Naive B cell (primary cell): Measurements from ENCODE around the gene PIK3R5. TPM values are rescaled to one million over a fixed set of nuclear protein-coding genes. Genes with fewer than 3 reads are reported as not detected.

Experiments
- ATAC-seq, 2 donors: fragments of 150-1000 bp; cut with Tn5 transposase; 2 replicates each; pipeline ENCODE4 v1.10.0; 2021; ENCODE audit warnings: low read depth in 2 of 2, mild to moderate bottlenecking in 2 of 2, moderate library complexity in 2 of 2
- DNase-seq: peaks from one replicate; pipeline ENCODE4 v3.0.0; 2022
- H3K27ac Mint-ChIP-seq, 6 donors: one replicate each; pipeline ENCODE4 v1.8.0; 2020 to 2022; ENCODE audit warnings: mild to moderate bottlenecking in 6 of 6, mixed read lengths in 6 of 6, moderate library complexity in 5 of 6, inconsistent platforms in 2 of 6
- H3K27me3 Mint-ChIP-seq, 3 donors: one replicate each; pipeline ENCODE4 v1.8.0; 2021 to 2022; ENCODE audit warnings: mixed read lengths in 3 of 3, mild to moderate bottlenecking in 1 of 3
- H3K36me3 Mint-ChIP-seq, 2 donors: one replicate each; pipeline ENCODE4 v1.8.0; 2020 to 2022; ENCODE audit warnings: mixed read lengths in 2 of 2, inconsistent platforms in 1 of 2, mild to moderate bottlenecking in 1 of 2
- H3K4me1 Mint-ChIP-seq, 3 donors: one replicate each; pipeline ENCODE4 v1.8.0; 2020 to 2022; ENCODE audit warnings: mixed read lengths in 3 of 3, inconsistent platforms in 1 of 3, mild to moderate bottlenecking in 1 of 3, moderate library complexity in 1 of 3
- H3K4me3 Mint-ChIP-seq, 8 donors: one replicate each; pipeline ENCODE4 v1.8.0; 2020 to 2022; ENCODE audit warnings: mild to moderate bottlenecking in 8 of 8, mixed read lengths in 8 of 8, moderate library complexity in 8 of 8, inconsistent platforms in 2 of 8
- H3K9me3 Mint-ChIP-seq, 7 donors: one replicate each; pipeline ENCODE4 v1.8.0; 2020 to 2022; ENCODE audit warnings: mixed read lengths in 7 of 7, mild to moderate bottlenecking in 5 of 7, inconsistent platforms in 2 of 7, moderate library complexity in 1 of 7
- polyA plus RNA-seq, 6 donors: library from polyadenylated mRNA; unstranded; fragments of 300-500 nt; fragmentation: Illumina TruSeq; gene quantifications; one replicate each; pipeline ENCODE4 v1.2.3, GENCODE V29; 2021; ENCODE audit warnings: low read depth in 6 of 6

The PIK3R5 gene
- polyA plus RNA-seq, 6 donors from 2014 or later, result 9.7 to 24.8 (median 11.7) TPM

- peak overlapping the region in 2 of 8 donors; percentile 10 to 44 for H3K4me3 Mint-ChIP-seq
- DNase-seq, result no peak
- H3K27ac Mint-ChIP-seq, result peak overlapping the region in 3 of 6 donors; percentile 20 to 30 (median 27)
- H3K36me3 Mint-ChIP-seq, result peaks cover 20 to 25% of the 10 kb centered on the region in 2 donors
- peaks cover 29 to 38% (median 37%) of the 10 kb centered on the region in 3 donors for H3K4me1 Mint-ChIP-seq
- no peaks in the 10 kb centered on the region for H3K9me3 Mint-ChIP-seq
- no peak for ATAC-seq
- H3K27me3 Mint-ChIP-seq, result no peaks in the 10 kb centered on the region
These were observed 55.8 kb downstream of the PIK3R5 start for GRCh38 chr17:8909586-8910270.

DNA sequence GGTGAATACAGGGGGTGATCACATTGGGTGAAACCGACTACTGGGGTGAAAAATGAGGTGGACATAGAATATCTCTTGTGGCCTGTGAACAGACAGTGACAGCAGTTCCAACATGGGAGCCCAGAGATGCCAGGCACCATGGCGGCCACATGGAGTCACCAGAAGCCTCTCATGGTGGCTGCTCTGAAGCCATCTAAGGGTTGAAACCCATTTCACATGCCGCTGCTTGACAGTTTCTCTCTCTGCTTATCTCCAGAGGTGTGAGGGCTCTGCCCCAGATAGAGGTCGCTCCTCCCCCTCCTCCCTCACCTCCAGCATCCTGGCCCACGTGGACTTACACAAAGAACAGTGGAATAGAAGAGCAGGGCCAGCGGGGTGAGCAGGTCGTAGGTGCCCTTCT, 60.2 kb downstream of the PIK3R5 start:
- no peaks in the 10 kb centered on the region for H3K9me3 Mint-ChIP-seq
- DNase-seq (no peak), ATAC-seq (no peak)
- peaks cover 23 to 30% (median 24%) of the 10 kb centered on the region in 3 donors for H3K4me1 Mint-ChIP-seq
- peaks cover 27 to 35% of the 10 kb centered on the region in 2 donors for H3K36me3 Mint-ChIP-seq
- no peak overlapping the region for H3K4me3 Mint-ChIP-seq
- peak overlapping the region in 2 of 6 donors; percentile 47 to 60 for H3K27ac Mint-ChIP-seq
- no peaks in the 10 kb centered on the region for H3K27me3 Mint-ChIP-seq

- Mint-ChIP-seq H3K27me3 (no peaks in the 10 kb centered on the region), H3K27ac (peak overlapping the region in 3 of 6 donors; percentile 65 to 79 (median 67)), H3K4me1 (peaks cover 26 to 30% (median 27%) of the 10 kb centered on the region in 3 donors), H3K36me3 (peaks cover 27 to 35% of the 10 kb centered on the region in 2 donors), H3K4me3 (no peak overlapping the region), H3K9me3 (no peaks in the 10 kb centered on the region)
- no peak for DNase-seq
- no peak for ATAC-seq
These were observed 60.8 kb downstream of the PIK3R5 start for GRCh38 chr17:8904686-8905085.

DNA sequence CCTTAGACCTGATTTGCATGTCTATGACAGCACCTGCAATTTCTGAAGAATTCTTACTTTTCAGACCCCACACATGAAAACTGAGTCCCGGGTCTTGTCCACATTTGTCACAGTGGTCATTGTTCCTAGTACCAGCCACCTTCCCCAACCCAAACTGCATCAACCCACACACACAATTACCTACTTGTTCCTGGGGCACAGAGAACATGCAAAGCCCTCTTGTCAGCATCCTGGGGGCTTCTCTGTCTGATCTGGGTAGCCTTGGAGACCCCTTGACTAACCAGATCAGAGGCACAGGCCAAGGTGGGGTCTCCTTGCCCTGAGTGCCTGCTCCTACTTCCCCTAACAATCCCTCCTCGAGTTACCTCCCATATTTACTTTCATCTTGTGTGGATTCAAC, 61.3 kb downstream of the PIK3R5 start:
- H3K27ac Mint-ChIP-seq, result peak overlapping the region in 2 of 6 donors; percentile 26 to 67
- no peak overlapping the region for H3K4me3 Mint-ChIP-seq
- peaks cover 29 to 33% (median 29%) of the 10 kb centered on the region in 3 donors for H3K4me1 Mint-ChIP-seq
- no peaks in the 10 kb centered on the region for H3K9me3 Mint-ChIP-seq
- no peak for DNase-seq
- no peaks in the 10 kb centered on the region for H3K27me3 Mint-ChIP-seq
- H3K36me3 Mint-ChIP-seq, result peaks cover 27 to 35% of the 10 kb centered on the region in 2 donors
- ATAC-seq, result no peak

DNA sequence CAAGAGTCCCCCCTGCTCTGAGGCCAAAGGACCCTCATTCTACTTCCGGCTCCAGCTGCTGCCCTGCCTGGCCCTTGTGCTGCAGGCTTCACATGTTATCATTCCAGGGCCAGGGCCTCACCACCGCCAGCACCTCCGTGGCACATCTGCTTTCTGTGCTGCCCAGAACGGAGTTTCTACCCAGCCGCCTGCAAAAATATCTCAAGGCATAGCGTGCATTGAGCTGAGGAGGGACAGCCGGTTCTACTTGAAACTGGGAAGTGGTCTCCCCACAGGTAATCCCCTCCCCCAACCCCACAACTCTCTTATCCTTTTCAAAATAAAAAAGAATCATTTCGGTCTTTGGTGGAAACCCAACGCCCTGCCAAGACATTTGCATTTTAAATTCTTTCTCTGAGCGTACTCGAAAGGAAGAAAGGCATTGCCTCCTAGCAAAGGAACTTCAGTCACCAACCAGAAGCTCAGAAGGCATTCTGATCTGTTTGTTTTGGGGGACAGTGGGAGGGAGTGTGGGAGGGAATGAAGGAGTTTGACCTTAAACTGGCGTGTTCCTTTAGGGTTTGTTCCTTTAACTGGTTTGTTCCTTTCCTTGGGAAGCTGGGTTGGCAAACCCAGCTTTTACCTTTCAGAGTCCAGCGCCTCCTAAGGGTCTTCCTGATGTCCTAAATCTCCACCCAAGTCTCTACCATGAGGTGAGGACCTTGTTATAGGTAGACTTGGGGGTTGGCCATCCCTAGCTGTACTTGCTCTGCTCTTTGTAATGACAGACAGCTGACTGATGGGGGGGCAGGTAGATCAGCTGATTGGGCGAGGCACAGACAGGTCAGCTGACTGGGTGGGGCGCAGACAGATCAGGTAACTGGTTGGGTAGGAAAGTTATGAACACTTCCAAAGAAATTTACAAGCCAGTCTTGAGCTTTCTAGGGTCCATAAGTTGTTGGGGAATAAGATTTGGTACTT, 64.6 kb downstream of the PIK3R5 start:
- peaks cover 20 to 27% of the 10 kb centered on the region in 2 donors for H3K36me3 Mint-ChIP-seq
- DNase-seq, result peak; percentile 35
- H3K27ac Mint-ChIP-seq, result peak overlapping the region; percentile 68 to 96 (median 93)
- H3K4me1 Mint-ChIP-seq, result peaks cover 52 to 59% (median 57%) of the 10 kb centered on the region in 3 donors
- H3K27me3 Mint-ChIP-seq, result no peaks in the 10 kb centered on the region
- H3K9me3 Mint-ChIP-seq, result no peaks in the 10 kb centered on the region
- peak; percentile 5 to 6 for ATAC-seq
- H3K4me3 Mint-ChIP-seq, result peak overlapping the region; percentile 10 to 78 (median 53)

GRCh38 chr17:8900207-8900606, 65.3 kb downstream of the PIK3R5 start:
- Mint-ChIP-seq H3K9me3 (no peaks in the 10 kb centered on the region), H3K27ac (peak overlapping the region in 5 of 6 donors; percentile 68 to 96 (median 93)), H3K27me3 (no peaks in the 10 kb centered on the region), H3K4me1 (peaks cover 58 to 66% (median 64%) of the 10 kb centered on the region in 3 donors), H3K36me3 (peaks cover 20 to 21% of the 10 kb centered on the region in 2 donors), H3K4me3 (peak overlapping the region in 6 of 8 donors; percentile 48 to 78 (median 56))
- no peak for DNase-seq
- no peak for ATAC-seq

DNA sequence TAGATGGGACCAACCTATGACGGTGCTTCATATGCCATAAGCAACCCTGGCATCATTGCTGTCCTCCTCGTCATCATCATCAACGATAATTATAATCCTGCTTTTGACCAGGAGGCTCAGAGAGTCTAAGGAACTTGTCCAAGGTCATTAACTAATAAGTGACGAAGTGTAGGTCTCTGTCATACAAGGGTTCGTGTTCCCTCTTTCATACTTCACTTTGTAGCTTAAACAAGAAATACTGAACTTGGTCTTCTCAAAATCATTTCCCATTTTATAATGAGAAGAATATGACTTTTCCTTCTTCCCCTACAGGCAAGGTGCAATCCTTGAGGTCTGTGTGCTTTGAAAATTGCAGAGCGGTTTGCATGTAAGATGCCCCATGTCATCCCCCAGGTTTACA, 66.9 kb downstream of the PIK3R5 start:
- ATAC-seq (no peak), DNase-seq (no peak)
- Mint-ChIP-seq H3K4me3 (peak overlapping the region; percentile 8 to 83 (median 44)), H3K27ac (peak overlapping the region; percentile 68 to 96 (median 90)), H3K4me1 (peaks cover 54 to 74% (median 61%) of the 10 kb centered on the region in 3 donors), H3K36me3 (peaks cover 8% of the 10 kb centered on the region in 2 donors), H3K27me3 (no peaks in the 10 kb centered on the region), H3K9me3 (no peaks in the 10 kb centered on the region)

DNA sequence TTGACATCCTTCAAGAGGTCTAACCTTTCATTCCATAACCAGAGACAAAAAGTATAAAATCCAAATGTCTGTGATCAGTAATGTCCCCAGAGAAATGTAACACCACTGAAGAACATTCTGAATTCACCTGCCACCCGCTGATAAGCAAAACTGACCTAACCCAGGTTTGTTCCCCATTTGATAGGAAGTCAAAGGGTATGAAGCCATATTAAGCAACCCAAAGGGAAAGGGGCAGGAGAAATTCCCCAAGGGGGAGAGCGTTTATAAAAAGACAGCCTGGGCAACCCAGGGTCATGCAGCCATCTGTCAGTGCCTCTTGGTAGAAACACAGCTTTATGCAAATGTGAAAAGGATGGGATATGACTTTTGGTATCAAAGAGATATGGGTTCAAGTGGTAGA, 67.4 kb downstream of the PIK3R5 start:
- Mint-ChIP-seq H3K9me3 (no peaks in the 10 kb centered on the region), H3K36me3 (peaks cover 8% of the 10 kb centered on the region in 2 donors), H3K27me3 (no peaks in the 10 kb centered on the region), H3K4me1 (peaks cover 54 to 74% (median 61%) of the 10 kb centered on the region in 3 donors), H3K4me3 (peak overlapping the region in 2 of 8 donors; percentile 15 to 60), H3K27ac (peak overlapping the region; percentile 23 to 93 (median 74))
- ATAC-seq, result no peak
- no peak for DNase-seq

GRCh38 chr17:8896641-8897635, 68.6 kb downstream of the PIK3R5 start:
- H3K4me3 Mint-ChIP-seq, result peak overlapping the region in 2 of 8 donors; percentile 17 to 35
- DNase-seq, result no peak
- no peaks in the 10 kb centered on the region for H3K9me3 Mint-ChIP-seq
- peaks cover 15 to 20% of the 10 kb centered on the region in 2 donors for H3K36me3 Mint-ChIP-seq
- ATAC-seq, result no peak
- no peaks in the 10 kb centered on the region for H3K27me3 Mint-ChIP-seq
- peak overlapping the region in 4 of 6 donors; percentile 34 to 91 (median 71) for H3K27ac Mint-ChIP-seq
- peaks cover 61 to 73% (median 61%) of the 10 kb centered on the region in 3 donors for H3K4me1 Mint-ChIP-seq

GRCh38 chr17:8896087-8896486, 69.4 kb downstream of the PIK3R5 start:
- ATAC-seq, result no peak
- Mint-ChIP-seq H3K9me3 (no peaks in the 10 kb centered on the region), H3K36me3 (peaks cover 16 to 18% of the 10 kb centered on the region in 2 donors), H3K4me3 (no peak overlapping the region), H3K27ac (peak overlapping the region in 2 of 6 donors; percentile 17 to 36), H3K4me1 (peaks cover 52 to 65% (median 53%) of the 10 kb centered on the region in 3 donors), H3K27me3 (no peaks in the 10 kb centered on the region)
- no peak for DNase-seq

- H3K36me3 Mint-ChIP-seq, result peaks cover 16 to 18% of the 10 kb centered on the region in 2 donors
- DNase-seq, result no peak
- peak overlapping the region; percentile 17 to 92 (median 28) for H3K27ac Mint-ChIP-seq
- ATAC-seq, result peak; percentile 17 to 20
- no peaks in the 10 kb centered on the region for H3K27me3 Mint-ChIP-seq
- H3K4me3 Mint-ChIP-seq, result peak overlapping the region in 1 of 8 donors; percentile 7
- H3K9me3 Mint-ChIP-seq, result no peaks in the 10 kb centered on the region
- peaks cover 41 to 53% (median 44%) of the 10 kb centered on the region in 3 donors for H3K4me1 Mint-ChIP-seq
These were observed 70.6 kb downstream of the PIK3R5 start for GRCh38 chr17:8894673-8895578.
